GM18519 (cell line): ENCODE data around the gene KIF12.

ENCODE experiments used
- ATAC-seq: cut with Tn5 transposase; IDR thresholded peaks from one replicate; pipeline ENCODE4 v1.9.1; 2021; ENCODE audit warnings: mild to moderate bottlenecking, moderate library complexity; ENCODE audit not compliant: unreplicated experiment, low FRiP score

KIF12 gene

GRCh38 chr9:114124138-114124537, 25.0 kb upstream of the KIF12 start:
- ATAC-seq, result no peak

GRCh38 chr9:114123031-114123977, 24.2 kb upstream of the KIF12 start:
- no peak for ATAC-seq

- ATAC-seq, result no peak
These were observed 23.3 kb upstream of the KIF12 start for GRCh38 chr9:114122136-114123027.

GRCh38 chr9:114121227-114122135, 22.4 kb upstream of the KIF12 start:
- no peak for ATAC-seq

- no peak for ATAC-seq
These were observed 21.3 kb upstream of the KIF12 start for GRCh38 chr9:114120192-114121014.

- no peak for ATAC-seq
These were observed 20.4 kb upstream of the KIF12 start for GRCh38 chr9:114119242-114120191.

- no peak for ATAC-seq
These were observed 19.1 kb upstream of the KIF12 start for GRCh38 chr9:114117996-114118830.

GRCh38 chr9:114117614-114117995, 18.5 kb upstream of the KIF12 start:
- no peak for ATAC-seq

- no peak for ATAC-seq
These were observed 17.1 kb upstream of the KIF12 start for GRCh38 chr9:114116126-114116747.

- ATAC-seq, result no peak
These were observed 16.6 kb upstream of the KIF12 start for GRCh38 chr9:114115654-114116125.

GRCh38 chr9:114114364-114114763, 15.3 kb upstream of the KIF12 start:
- no peak for ATAC-seq

GRCh38 chr9:114112778-114113584, 13.9 kb upstream of the KIF12 start:
- no peak for ATAC-seq

- no peak for ATAC-seq
These were observed 13.2 kb upstream of the KIF12 start for GRCh38 chr9:114112325-114112724.

- no peak for ATAC-seq
These were observed 11.1 kb upstream of the KIF12 start for GRCh38 chr9:114110180-114110579.

- no peak for ATAC-seq
These were observed 10.0 kb upstream of the KIF12 start for GRCh38 chr9:114109124-114109523.
